HUDEP-2 (cell line): ENCODE results near the gene PPP1R9B.

Source experiments
- DNase-seq, 76 experiments: peaks; one replicate each; lab custom pipeline; 2025; ENCODE audit not compliant: unreplicated experiment in 76 of 76; lab: John Stamatoyannopoulos, UW

PPP1R9B gene

DNA sequence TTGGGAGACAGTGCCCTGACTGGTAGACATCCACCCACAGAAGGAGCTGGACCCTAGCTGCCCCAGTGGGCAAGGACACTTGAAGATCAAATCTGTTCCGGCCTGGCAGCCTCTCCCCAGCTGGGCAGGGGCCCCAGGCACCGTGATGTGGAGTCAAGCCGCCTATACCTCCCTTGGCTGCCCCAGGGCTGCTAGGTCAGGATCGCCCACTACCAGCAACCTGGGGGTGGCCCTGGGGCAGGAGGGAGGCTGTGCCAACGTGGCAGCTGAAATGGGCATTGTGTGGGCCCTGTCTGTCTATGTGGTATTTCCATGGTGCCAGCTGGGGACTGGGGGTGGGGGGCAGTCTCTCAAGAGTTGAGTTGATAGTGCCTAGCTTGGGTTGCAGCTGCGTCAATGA, 54.4 kb downstream of the PPP1R9B start:
- DNase-seq = no peak

DNA sequence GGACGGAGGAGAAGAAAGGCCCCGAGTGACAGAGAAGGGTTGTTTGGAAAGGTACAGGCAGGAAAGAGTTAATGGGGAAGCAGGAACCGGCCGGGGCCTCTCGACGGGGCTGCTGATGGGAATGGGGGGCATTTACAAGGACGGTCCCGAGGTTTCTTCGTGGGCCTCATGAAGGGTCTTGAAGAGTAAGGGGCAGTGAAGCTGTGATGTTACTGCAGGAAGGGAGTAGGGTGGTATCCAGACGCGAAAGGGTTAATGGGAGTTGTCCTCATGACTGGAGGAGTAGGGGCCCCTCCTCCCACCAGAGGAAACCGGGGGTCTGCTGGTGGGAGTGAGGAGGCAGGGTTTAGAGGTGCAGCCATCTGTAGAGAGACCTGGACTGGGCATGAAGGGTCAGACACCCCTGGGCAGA, 54.8 kb downstream of the PPP1R9B start:
- DNase-seq = no peak

DNA sequence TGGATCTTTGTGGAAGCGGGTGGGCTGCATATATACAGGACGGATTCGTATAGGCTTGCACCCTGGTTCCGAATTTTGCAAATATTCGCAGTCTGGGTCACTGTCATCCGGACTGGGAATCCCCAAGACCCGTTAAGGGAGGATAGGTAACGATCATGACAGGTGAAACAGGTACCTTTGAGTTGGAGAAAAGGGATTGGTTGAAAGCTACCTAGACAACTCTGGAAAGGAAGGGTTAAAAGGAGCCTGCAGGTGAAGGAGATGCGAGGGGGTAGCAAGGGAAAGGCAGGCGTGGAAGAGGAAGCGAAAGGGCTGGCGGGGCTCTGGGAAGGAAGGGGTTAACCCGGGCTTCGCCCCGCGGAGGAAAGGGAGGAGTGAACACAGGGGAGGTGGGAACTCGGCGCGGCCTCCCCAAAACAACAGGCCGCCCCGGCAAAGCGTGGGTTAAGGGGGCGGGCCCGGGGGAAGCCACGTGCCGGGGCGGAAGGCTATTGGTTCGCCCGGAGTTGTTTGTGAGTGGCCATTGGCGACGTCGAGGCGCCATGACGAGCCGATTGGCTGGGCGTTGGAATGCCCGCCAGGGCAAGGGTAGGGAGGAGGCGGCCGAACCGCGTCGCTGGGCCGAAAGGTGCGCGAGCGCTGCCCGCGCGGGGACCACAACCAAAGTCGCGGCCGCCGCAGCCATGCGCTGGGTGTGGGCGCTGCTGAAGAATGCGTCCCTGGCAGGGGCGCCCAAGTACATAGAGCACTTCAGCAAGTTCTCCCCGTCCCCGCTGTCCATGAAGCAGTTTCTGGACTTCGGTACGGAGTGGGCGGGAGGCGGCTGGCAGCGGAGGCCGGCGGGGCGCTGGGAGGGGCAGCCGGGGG, 55.5 kb downstream of the PPP1R9B start, which contains the start of gene PDK2:
PDK2 (plus strand) TSS at position 599 of the 867 bp plus-strand sequence; CDS start at position 684, 85 bp downstream.
- DNase-seq = peak in 70 of 76 experiments; percentile 5 to 96 (median 85)

DNA sequence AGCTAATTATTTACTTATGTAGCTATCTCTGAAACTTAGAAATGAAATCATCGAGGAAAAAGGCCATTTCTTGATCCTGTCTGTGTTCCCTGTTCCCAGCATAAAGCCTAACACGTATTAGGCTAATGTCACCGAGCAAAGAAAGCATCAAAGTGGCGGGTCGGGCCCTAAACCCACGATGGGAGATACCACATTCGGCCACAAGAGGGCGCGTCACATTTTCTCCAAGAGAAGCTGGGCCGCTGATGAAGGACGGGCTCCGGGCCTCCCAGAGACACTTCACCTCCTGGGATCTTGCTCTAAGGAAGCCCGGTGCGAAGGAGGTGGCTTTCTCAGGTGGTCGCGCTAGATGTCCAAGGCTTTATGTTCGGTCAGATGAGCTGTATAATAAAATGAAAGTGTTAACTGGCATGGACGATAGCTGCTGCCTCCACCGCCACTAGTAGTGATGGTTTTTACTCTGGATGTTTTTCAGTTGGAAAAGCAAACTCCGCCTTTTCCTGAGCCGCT, 56.2 kb downstream of the PPP1R9B start:
- peak in 70 of 76 experiments; percentile 11 to 91 (median 70) for DNase-seq

DNA sequence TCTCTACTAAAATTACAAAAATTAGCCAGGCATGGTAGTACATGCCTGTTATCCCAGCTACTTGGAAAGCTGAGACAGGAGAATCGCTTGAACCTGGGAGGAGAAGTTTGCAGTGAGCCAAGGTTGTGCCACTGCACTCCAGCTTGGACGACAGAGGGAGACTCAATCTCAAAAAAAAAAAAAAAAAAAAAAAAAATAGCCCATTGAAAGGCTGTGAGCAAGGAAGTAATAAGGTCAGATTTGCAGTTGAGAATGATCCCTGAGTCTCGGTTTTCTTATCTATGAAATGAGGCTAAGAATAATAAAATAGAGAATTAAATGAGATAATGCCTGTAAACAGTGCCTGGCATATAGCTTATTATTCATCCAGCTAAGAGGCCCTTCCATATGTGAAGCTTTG, 56.7 kb downstream of the PPP1R9B start:
- no peak for DNase-seq

- no peak for DNase-seq
Observed at GRCh38 chr17:50093246-50093645, 57.2 kb downstream of the PPP1R9B start.

DNA sequence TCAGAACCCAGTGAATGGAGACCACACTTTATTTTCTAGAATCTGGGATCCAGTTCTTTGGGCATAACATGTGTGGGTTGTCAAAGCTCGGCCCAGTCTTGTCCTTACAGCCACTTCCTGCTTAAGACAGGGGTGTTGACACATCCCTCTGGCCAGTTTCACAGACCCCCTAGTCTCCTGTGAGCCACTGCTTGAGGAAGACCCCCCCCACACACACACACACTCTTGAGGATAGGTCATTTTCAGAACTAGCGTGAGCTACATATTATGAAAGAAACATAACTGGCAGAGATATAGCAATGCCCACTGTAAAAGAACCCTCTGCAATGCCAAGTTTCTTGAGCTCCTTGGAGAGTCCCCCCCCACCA, 58.6 kb downstream of the PPP1R9B start:
- no peak for DNase-seq

- no peak for DNase-seq
Observed at GRCh38 chr17:50090971-50091917, 59.2 kb downstream of the PPP1R9B start.

- no peak for DNase-seq
Observed at GRCh38 chr17:50090071-50090470, 60.4 kb downstream of the PPP1R9B start.

DNA sequence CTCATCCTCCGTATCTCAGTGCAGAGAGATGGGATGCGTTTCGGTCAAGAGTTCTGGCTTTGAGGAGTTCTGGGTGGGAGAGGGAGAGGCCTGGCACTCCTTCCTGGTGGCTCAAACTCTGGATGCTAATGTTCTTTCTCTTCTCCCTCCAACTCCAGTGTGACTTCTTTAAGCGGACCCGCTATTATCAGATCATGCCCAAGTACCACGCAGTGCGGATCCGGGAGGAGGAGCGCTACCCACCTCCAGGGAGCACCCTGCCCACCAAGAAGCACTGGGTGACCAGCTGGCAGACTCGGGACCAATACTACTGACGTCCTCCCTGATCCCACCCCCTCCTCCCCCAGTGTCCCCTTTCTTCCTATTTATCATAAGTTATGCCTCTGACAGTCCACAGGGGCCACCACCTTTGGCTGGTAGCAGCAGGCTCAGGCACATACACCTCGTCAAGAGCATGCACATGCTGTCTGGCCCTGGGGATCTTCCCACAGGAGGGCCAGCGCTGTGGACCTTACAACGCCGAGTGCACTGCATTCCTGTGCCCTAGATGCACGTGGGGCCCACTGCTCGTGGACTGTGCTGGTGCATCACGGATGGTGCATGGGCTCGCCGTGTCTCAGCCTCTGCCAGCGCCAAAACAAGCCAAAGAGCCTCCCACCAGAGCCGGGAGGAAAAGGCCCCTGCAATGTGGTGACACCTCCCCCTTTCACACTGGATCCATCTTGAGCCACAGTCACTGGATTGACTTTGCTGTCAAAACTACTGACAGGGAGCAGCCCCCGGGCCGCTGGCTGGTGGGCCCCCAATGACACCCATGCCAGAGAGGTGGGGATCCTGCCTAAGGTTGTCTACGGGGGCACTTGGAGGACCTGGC, 61.3 kb downstream of the PPP1R9B start:
- DNase-seq = no peak

GRCh38 chr17:50087912-50088405, 62.5 kb downstream of the PPP1R9B start:
- DNase-seq = no peak

- peak in 66 of 76 experiments; percentile 4 to 80 (median 49) for DNase-seq
Observed at GRCh38 chr17:50087246-50087911, 63.1 kb downstream of the PPP1R9B start.
